Motor neuron (in vitro differentiated cells): Measurements from ENCODE around the gene SLC39A11. TPM values are rescaled to one million over a fixed set of nuclear protein-coding genes. Genes with fewer than 3 reads are reported as not detected.
A peak's percentile ranks its signal among the peaks of the same experiment; 100 is the strongest.
"Not testable (repeated sequence)": the region's sequence is repeated elsewhere in the genome, so short reads cannot be mapped to it uniquely, and the experiment has no call there.

ENCODE experiments used
- ATAC-seq, 8 experiments: fragments of 200-7000 bp; cut with Tn5 transposase; replicated peaks in 6 of 8; 2 replicates each; pipeline ENCODE4 v1.8.0; 2021; ENCODE audit warnings: mild to moderate bottlenecking in 8 of 8, moderate library complexity in 8 of 8
- H3K27ac ChIP-seq, 2 donors: fragments of 250-450 bp; sonication (Bioruptor Pico); 2 replicates each; pipeline ENCODE4 v1.9.0; 2021; ENCODE audit warnings: antibody characterized with exemption in 2 of 2, mild to moderate bottlenecking in 2 of 2, moderate library complexity in 1 of 2
- H3K4me1 ChIP-seq, 2 donors: fragments of 250-450 bp; sonication (Bioruptor Pico); replicated peaks in 1 of 2; 2 replicates each; pipeline ENCODE4 v1.6.1; 2021; ENCODE audit warnings: antibody characterized with exemption in 2 of 2, mild to moderate bottlenecking in 2 of 2, moderate library complexity in 1 of 2
- H3K4me3 ChIP-seq, 5 donors: fragments of 250-450 bp; sonication (Bioruptor Pico); 2 replicates each; pipeline ENCODE4 v1.9.0; 2021; ENCODE audit warnings: antibody characterized with exemption in 5 of 5, mild to moderate bottlenecking in 5 of 5, moderate library complexity in 4 of 5
- WGBS, 10 experiments: fragments of 450-650 bp; shearing (Covaris generic); methylation state at CpG; one replicate each; pipeline ENCODE4 v1.0.0; 2022; 5-methylcytosine and 5-hydroxymethylcytosine counted together
- in situ Hi-C, 9 experiments: fragments of 400-800 bp; cut with MboI; loops; one replicate each; pipeline ENCODE4 v1.15.0; 2021; ENCODE audit warnings: low sequenced_read_pairs in 9 of 9, low pct_unique_long_range_greater_than_20kb in 2 of 9; ENCODE audit not compliant: unreplicated experiment in 9 of 9
- total RNA-seq, 8 experiments: library from RNA; unstranded; fragments of 300-600 nt; gene quantifications; 2 replicates each; pipeline versions ENCODE4 v1.2.3 to v1.2.4, GENCODE V29; 2022

Gene SLC39A11
- total RNA-seq, 8 experiments from 2014 or later: 5.3 to 27.3 (median 10.8) TPM

DNA sequence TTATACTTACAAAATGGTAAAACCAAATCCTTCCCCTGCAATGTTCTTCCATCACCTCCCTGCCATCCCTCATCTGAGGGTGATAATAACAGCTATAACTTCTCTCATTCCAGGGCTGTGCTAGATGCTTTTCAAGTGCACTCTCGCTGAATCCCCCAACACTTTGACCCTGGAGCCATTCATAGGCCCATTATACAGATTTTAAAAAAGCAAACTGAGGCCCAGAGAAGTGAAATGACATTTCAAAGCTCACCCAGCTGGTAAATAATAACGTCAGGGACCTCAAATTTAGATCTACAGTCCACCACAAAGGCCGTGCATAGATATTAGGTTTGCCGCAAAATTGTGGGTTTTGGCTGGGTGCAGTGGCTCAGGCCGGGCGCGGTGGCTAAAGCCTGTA lies 378.8 kb downstream of the SLC39A11 start:
- in situ Hi-C loops: loop anchor here in 2 of 9 experiments (25.0 kb wide), 1 partner anchor 649 kb away; no protein-coding TSS in a partner anchor
- no peak for ATAC-seq
- Histone ChIP-seq H3K27ac (no peak overlapping the region), H3K4me1 (peaks cover 0 to 9% of the 10 kb centered on the region in 2 donors), H3K4me3 (no peak overlapping the region)
- WGBS, 10 experiments: 50 to 100% (median 92%) methylated on average over 1 to 7 of the region's 7 CpGs; no CpG with 5 or more reads in 4 of the 10 experiments

DNA sequence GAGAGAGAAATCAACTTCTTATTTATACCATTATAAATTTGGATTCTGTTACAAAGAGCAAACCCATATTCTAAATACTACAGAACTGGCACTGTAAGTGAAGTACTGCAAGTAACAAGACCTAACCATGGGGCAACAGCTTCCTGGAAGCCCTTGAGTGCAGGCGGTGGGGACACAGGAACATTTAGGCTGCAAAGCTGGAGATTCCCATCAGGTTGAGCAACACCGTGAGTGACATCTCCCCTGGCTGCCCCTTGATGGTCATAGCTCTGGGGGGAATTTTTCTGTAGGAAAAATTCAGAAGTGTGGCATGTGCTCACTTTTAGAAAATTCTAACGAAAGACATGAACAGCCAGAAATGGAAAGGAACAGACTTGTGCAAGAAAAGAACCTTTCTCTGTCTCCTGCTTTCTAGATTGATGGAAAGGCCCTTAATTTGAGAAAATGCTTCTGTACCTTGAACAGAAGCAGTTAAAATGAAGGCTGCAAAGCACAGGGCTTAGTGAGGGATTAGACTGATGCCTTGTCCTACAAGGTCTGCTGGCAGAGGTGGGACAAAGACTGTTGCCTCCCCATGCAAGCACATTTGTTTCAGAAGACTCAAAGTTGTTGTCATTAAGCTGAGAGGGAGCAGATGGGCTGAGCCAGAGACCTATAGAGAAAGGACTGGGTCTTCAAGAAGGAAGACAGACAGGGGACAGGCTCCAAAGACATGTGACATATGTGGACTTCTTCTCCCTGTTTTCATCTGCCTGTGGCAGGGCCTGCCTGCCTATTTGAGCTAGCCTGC lies 380.8 kb downstream of the SLC39A11 start:
- Histone ChIP-seq H3K27ac (no peak overlapping the region), H3K4me1 (peaks cover 0 to 9% of the 10 kb centered on the region in 2 donors), H3K4me3 (no peak overlapping the region)
- ATAC-seq: no peak
- in situ Hi-C loops: loop anchor here in 2 of 9 experiments (25.0 kb wide), 1 partner anchor 651 kb away; no protein-coding TSS in a partner anchor
- 83 to 100% (median 100%) methylated on average over 1 to 3 of the region's 3 CpGs; no CpG with 5 or more reads in 5 of the 10 experiments for WGBS, 10 experiments

DNA sequence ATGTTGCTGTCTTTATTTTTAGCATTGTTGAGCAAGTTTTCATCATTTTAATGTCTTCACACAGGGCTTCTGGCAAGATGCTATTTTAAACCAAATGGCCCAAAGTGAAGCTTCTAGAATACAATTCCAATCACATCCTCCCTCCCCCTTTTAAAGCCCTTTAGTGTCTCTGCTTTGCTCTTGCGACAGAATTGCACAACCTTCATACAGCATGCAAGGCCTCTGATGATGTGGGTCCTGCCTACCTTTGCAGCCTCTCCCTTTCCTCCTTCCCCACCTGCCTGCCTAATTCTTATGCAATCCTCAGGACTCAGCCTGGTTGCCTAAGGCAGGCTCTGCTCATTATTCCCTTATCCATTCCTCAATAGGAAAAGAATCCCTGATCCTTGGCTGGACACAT lies 381.7 kb downstream of the SLC39A11 start:
- WGBS, 10 experiments: 0 to 100% (median 43%) methylated on average over 1 of the region's 1 CpG; no CpG with 5 or more reads in 2 of the 10 experiments
- peaks cover 0 to under 1% of the 10 kb centered on the region in 2 donors for H3K4me1 ChIP-seq

DNA sequence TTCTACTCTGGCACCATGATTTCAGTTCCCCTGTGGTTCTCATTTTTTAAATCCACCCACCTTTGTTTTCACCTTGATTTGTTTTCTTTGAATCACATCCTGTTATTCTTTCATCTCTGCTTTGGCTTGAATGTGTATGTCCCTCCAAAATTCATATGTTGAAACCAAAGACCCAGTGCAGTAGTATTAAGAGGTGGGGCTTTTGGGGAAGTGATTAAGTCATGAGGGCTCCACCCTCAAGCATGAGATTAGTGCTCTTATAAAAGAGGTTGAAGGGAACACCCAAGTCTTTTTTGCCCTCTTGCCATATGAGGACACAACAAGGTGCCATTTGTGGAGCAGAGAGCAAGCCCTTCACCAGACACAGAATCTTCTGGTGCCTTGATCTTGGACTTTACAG lies 382.3 kb downstream of the SLC39A11 start:
- Histone ChIP-seq H3K27ac (no peak overlapping the region), H3K4me3 (no peak overlapping the region), H3K4me1 (no peaks in the 10 kb centered on the region)
- in situ Hi-C loops: loop anchor here in 2 of 9 experiments (25.0 kb wide), 1 partner anchor 652 kb away; no protein-coding TSS in a partner anchor
- ATAC-seq: peak in 2 of 8 experiments; percentile 86 to 90

More for the DNA sequence above, 381.7 kb downstream of the SLC39A11 start:
- in situ Hi-C loops: loop anchor here in 2 of 9 experiments (25.0 kb wide), 1 partner anchor 651 kb away; no protein-coding TSS in a partner anchor
- peak in 1 of 8 experiments; percentile 27 for ATAC-seq
- no peak overlapping the region for H3K4me3 ChIP-seq
- no peak overlapping the region for H3K27ac ChIP-seq

DNA sequence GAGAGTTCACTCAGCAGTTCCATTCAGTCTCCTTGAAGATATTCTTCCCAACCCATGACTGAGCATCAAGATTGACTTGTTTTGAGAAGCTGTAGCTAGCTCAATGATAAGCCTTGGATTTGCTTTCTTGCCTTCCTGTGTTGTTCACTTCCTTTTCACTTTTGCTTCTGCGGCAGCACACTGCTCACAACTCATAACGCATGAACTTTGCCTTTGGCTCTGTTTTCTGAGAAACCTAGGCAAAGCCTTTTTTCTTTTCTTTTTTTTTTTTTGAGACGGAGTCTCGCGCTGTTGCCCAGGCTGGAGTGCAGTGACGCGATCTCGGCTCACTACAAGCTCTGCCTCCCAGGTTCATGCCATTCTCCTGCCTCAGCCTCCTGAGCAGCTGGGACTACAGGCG lies 383.8 kb downstream of the SLC39A11 start:
- not testable (repeated sequence) for H3K27ac ChIP-seq, ATAC-seq, H3K4me1 ChIP-seq, H3K4me3 ChIP-seq
- WGBS, 10 experiments: 89 to 100% (median 98%) methylated on average over 1 to 9 of the region's 9 CpGs
- in situ Hi-C loops: loop anchor here in 3 of 9 experiments (10.0 to 25.0 kb wide), 2 partner anchors 144 to 654 kb away; no protein-coding TSS in a partner anchor

DNA sequence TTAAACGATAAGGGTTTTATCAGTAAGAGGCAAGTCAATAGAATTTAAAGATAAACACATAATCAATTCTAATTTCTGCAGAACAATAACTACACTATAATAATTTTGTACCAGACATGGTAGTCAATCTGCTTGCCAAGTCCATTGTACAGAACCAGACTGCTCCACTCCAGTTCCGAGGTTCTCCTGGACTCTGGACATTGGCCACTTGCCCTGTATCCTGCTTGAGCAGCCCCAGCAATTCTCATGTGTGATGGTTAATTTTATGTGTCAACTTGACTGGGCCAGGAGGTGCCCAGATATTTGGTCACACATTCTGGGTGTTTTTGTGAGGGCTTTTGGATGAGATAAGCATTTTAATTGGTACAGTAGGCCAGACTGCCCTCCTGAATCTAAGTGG lies 384.6 kb downstream of the SLC39A11 start:
- no peak for ATAC-seq
- Histone ChIP-seq H3K27ac (no peak overlapping the region), H3K4me3 (no peak overlapping the region), H3K4me1 (no peaks in the 10 kb centered on the region)
- in situ Hi-C loops: loop anchor here in 3 of 9 experiments (10.0 to 25.0 kb wide), 2 partner anchors 143 to 654 kb away; no protein-coding TSS in a partner anchor
- 77 to 100% (median 94%) methylated on average over 1 to 2 of the region's 2 CpGs; no CpG with 5 or more reads in 4 of the 10 experiments for WGBS, 10 experiments

DNA sequence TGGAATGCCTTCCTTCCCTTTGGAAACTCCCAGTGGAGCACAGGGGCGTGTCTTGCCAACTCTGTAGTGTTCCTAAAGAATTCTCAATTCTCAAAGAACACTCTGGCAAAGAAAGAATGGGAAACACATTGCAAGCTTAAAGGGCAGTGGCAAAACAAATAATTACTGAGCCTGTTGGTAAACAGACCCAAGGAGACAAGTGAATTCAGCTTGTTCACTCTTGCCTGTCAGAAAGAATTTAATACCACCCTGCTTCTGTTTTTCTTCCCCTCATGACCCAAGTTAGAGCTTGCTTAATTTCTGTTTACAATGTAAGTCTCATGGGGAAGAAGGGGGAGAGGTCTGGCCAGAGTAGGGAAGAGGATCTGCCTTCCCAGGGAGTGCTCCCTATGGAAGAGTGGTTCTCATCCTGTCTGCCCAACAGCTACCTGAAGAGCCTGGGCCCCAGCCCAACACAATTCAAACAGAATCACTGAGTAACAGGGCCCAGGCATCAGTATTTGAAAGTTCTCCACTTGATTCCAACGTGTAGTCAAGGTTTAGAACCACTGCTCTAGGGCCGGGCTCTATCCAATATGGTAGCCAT lies 386.0 kb downstream of the SLC39A11 start:
- 30 to 100% (median 74%) methylated on average over 1 to 3 of the region's 3 CpGs; no CpG with 5 or more reads in 3 of the 10 experiments for WGBS, 10 experiments
- ATAC-seq: peak in 3 of 8 experiments; percentile 50 to 91 (median 55)
- in situ Hi-C loops: loop anchor here in 3 of 9 experiments (10.0 to 25.0 kb wide), 2 partner anchors 142 to 656 kb away; no protein-coding TSS in a partner anchor
- Histone ChIP-seq H3K4me1 (no peaks in the 10 kb centered on the region), H3K27ac (no peak overlapping the region), H3K4me3 (no peak overlapping the region)

DNA sequence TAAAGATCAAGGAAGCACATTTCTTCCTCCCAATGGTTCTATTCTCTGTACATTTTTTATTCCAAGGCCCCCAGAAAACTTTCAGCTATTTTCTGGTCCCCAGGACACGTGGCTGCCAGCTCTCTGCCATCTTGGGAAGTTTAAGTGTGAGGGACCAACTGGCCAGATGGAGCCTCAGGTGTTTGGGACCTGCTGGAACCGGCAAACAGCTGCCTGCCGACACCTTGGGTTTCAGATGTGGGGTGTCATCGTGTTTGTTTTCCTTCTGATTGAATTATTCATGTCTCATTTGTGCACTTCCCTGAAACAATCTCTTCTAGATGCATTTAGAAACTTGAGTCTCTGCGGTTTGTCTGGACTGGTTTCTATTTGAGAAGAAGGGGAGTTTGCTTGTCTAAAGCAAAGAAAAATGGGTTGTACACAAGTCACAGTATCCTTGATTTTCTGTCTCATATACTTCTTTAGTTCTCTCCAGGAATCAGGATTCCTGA lies 386.5 kb downstream of the SLC39A11 start:
- no peak overlapping the region for H3K4me3 ChIP-seq
- H3K27ac ChIP-seq: no peak overlapping the region
- WGBS, 10 experiments: 29 to 100% (median 79%) methylated on average over 1 to 5 of the region's 5 CpGs; no CpG with 5 or more reads in 3 of the 10 experiments
- no peaks in the 10 kb centered on the region for H3K4me1 ChIP-seq
- ATAC-seq: no peak
- in situ Hi-C loops: loop anchor here in 3 of 9 experiments (10.0 to 25.0 kb wide), 2 partner anchors 141 to 656 kb away; no protein-coding TSS in a partner anchor

DNA sequence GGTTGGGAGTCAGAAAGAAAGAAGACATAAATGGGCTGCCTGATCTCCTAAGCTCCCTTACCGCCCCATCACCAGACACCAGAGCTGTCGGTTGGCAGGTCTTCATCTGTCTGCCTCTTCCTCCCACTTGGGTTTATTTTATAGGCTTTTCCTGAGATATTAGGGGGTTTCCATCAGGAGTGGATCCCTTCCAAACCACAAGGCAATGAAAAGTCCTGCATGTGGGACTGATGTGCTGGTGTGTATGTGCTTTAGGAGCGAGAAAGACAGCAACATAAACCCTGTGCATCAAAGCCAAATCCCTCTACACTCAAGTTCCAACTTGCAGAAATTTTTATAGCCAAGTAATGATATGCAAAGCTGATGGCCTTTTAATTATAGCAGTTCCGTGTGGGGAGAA lies 389.5 kb downstream of the SLC39A11 start:
- Histone ChIP-seq H3K27ac (no peak overlapping the region), H3K4me3 (no peak overlapping the region), H3K4me1 (peaks cover 0 to under 1% of the 10 kb centered on the region in 2 donors)
- no peak for ATAC-seq
- WGBS, 10 experiments: 20 to 100% (median 87%) methylated on average over 1 to 3 of the region's 4 CpGs; no CpG with 5 or more reads in 2 of the 10 experiments
- in situ Hi-C loops: loop anchor here in 3 of 9 experiments (10.0 to 25.0 kb wide), 2 partner anchors 138 to 659 kb away; no protein-coding TSS in a partner anchor

DNA sequence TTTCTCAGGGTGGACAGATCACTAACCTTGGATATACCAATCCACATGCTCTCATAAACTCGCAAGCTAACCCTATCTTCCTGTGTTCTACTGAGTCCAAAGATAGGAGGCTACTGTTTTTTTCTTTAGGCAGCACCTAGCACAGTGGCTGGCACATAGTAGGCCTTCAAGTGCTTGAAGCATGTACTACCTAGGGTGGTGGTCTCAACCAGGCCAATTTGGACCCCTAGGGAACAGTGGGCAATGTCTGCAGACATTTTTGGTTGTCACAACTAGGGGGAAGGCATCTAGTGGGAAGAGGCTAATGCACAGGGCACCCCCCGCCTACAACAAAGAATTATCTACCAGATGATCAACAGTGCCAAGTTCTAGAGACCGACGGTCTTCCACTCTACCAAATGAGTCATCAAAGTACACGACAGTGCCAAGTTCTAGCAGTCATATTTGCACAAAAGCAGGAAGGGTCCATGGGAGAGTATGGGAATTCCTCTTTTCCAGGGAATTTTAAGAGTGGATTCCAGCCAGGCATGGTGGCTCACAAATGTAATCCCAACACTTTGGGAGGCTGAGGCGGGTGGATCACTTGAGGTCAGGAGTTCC lies 390.3 kb downstream of the SLC39A11 start:
- no peak overlapping the region for H3K27ac ChIP-seq
- 49 to 100% (median 86%) methylated on average over 1 to 5 of the region's 6 CpGs; no CpG with 5 or more reads in 4 of the 10 experiments for WGBS, 10 experiments
- in situ Hi-C loops: loop anchor here in 3 of 9 experiments (10.0 to 25.0 kb wide), 2 partner anchors 137 to 660 kb away; no protein-coding TSS in a partner anchor
- no peak for ATAC-seq
- no peak overlapping the region for H3K4me3 ChIP-seq
- peaks cover 0 to 5% of the 10 kb centered on the region in 2 donors for H3K4me1 ChIP-seq

DNA sequence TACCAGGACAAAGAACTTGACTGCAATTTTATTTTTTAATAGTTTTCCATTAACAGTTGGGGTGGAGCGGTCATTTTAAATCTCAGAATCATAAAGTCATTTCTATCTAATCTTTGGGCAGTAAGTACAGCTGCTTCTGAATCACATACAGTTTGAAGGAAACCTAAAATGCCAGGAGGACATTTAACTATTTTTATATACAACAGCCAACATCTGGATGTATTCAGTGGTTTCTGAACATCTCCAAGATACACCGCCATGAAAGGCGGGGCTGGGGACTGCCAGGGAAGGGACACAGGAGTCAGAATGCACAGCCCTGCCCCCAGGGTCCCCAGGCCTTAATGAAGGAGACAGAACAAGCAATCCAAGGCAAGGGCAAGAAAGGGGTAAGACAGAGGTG lies 392.3 kb downstream of the SLC39A11 start:
- ATAC-seq: no peak
- H3K4me3 ChIP-seq: no peak overlapping the region
- no peak overlapping the region for H3K27ac ChIP-seq
- WGBS, 10 experiments: 67 to 100% (median 100%) methylated on average over 1 to 3 of the region's 3 CpGs; no CpG with 5 or more reads in 1 of the 10 experiments
- H3K4me1 ChIP-seq: peaks cover 0 to 5% of the 10 kb centered on the region in 2 donors
- in situ Hi-C loops: loop anchor here in 3 of 9 experiments (10.0 to 25.0 kb wide), 2 partner anchors 135 to 662 kb away; no protein-coding TSS in a partner anchor

DNA sequence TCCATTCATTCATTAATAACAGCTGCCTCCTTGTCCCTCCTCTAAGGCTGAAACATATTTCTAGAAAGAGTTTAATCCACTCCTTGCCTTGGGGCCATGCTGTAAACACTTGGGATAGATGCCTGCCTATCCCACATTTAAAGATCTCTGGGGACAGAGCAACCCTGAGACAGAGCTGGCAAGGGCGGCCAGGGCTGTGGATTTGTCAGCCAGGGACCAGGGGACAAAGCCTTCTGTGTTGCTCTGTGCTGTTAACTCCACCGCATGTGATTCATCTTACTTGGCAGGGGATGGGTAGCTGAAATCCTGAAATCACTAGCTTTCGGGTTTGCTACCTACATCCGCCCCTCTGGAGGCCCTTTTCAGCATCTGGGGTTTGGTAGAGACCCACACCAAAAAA lies 392.9 kb downstream of the SLC39A11 start:
- WGBS, 10 experiments: 10 to 100% (median 82%) methylated on average over 1 to 3 of the region's 4 CpGs; no CpG with 5 or more reads in 3 of the 10 experiments
- peaks cover 0 to 5% of the 10 kb centered on the region in 2 donors for H3K4me1 ChIP-seq
- H3K27ac ChIP-seq: no peak overlapping the region
- H3K4me3 ChIP-seq: no peak overlapping the region
- ATAC-seq: peak in 3 of 8 experiments; percentile 51 to 62 (median 59)
- in situ Hi-C loops: no loop called here
